CD14-positive monocyte (primary cell): ENCODE results near the gene PHF10. TPM values are rescaled to one million over a fixed set of nuclear protein-coding genes. Genes with fewer than 3 reads are reported as not detected.
A peak's percentile ranks its signal among the peaks of the same experiment; 100 is the strongest.

Experiments used
- DNase-seq, 3 donors: peaks; one replicate each; pipeline ENCODE4 v3.0.0-alpha.2; 2011 to 2022
- H2AFZ ChIP-seq: 2 replicates; pipeline ENCODE4 v1.6.0; 2012; ENCODE audit warnings: mild to moderate bottlenecking, low read depth, low read length, inconsistent platforms; ENCODE audit not compliant: insufficient read depth, poor library complexity, severe bottlenecking
- H3K27ac ChIP-seq, 2 donors: 1 replicate in 1 of 2; 2 replicates in 1 of 2; pipeline ENCODE4 v1.5.1; 2012 to 2013; ENCODE audit warnings: low read length in 2 of 2, control low read depth in 1 of 2, inconsistent platforms in 1 of 2, low read depth in 1 of 2, mild to moderate bottlenecking in 1 of 2
- H3K27me3 ChIP-seq, 2 donors: one replicate each; pipeline versions ENCODE4 v1.6.0 to v1.6.1; 2011 to 2013; ENCODE audit warnings: low read length in 2 of 2; ENCODE audit not compliant: control insufficient read depth in 2 of 2, insufficient read depth in 2 of 2
- H3K36me3 ChIP-seq, 2 donors: replicated peaks in 1 of 2; 1 replicate in 1 of 2; 2 replicates in 1 of 2; pipeline versions ENCODE4 v1.5.1 to v1.6.1; 2012 to 2013; ENCODE audit warnings: low read length in 2 of 2, control low read depth in 1 of 2, inconsistent platforms in 1 of 2, mild to moderate bottlenecking in 1 of 2; ENCODE audit not compliant: insufficient read depth in 2 of 2, control insufficient read depth in 1 of 2
- H3K4me1 ChIP-seq, 2 donors: 1 replicate in 1 of 2; 2 replicates in 1 of 2; pipeline versions ENCODE4 v1.5.1 to v1.6.1; 2012 to 2013; ENCODE audit warnings: low read length in 2 of 2, control low read depth in 1 of 2, inconsistent platforms in 1 of 2, mild to moderate bottlenecking in 1 of 2, moderate library complexity in 1 of 2; ENCODE audit not compliant: insufficient read depth in 2 of 2, control insufficient read depth in 1 of 2
- H3K4me2 ChIP-seq: replicated peaks from 2 replicates; pipeline ENCODE3; 2012; ENCODE audit warnings: low read length, moderate library complexity, mild to moderate bottlenecking; ENCODE audit not compliant: poor library complexity, severe bottlenecking; ENCODE audit errors: extremely low read depth
- H3K4me3 ChIP-seq, 3 experiments: fragments of 200-600 bp in 1 of 3; sonication (generic) in 1 of 3; replicated peaks in 1 of 3; 1 replicate in 2 of 3; 2 replicates in 1 of 3; pipeline ENCODE4 v1.5.1; 2011 to 2013; ENCODE audit warnings: low read length in 3 of 3, mild to moderate bottlenecking in 3 of 3, control low read depth in 2 of 3, low read depth in 2 of 3, inconsistent platforms in 1 of 3, moderate library complexity in 1 of 3
- H3K79me2 ChIP-seq: 2 replicates; pipeline ENCODE4 v1.6.0; 2012; ENCODE audit warnings: mild to moderate bottlenecking, control low read depth, inconsistent platforms, low read length, moderate library complexity; ENCODE audit not compliant: insufficient read depth
- H3K9ac ChIP-seq: 2 replicates; pipeline ENCODE4 v1.6.0; 2017; ENCODE audit warnings: low read length, mild to moderate bottlenecking; ENCODE audit not compliant: insufficient read depth, poor library complexity, severe bottlenecking
- H3K9me3 ChIP-seq, 2 donors: replicated peaks in 1 of 2; 1 replicate in 1 of 2; 2 replicates in 1 of 2; pipeline versions ENCODE4 v1.5.1 to v1.6.1; 2012 to 2013; ENCODE audit warnings: low read length in 2 of 2, control low read depth in 1 of 2; ENCODE audit not compliant: control insufficient read depth in 1 of 2, insufficient read depth in 1 of 2
- H4K20me1 ChIP-seq: 2 replicates; pipeline ENCODE4 v1.6.0; 2012; ENCODE audit warnings: mild to moderate bottlenecking, low read length, control low read depth, moderate library complexity; ENCODE audit not compliant: insufficient read depth
- H3K27ac Mint-ChIP-seq, 7 donors: one replicate each; pipeline ENCODE4 v1.8.0; 2020; ENCODE audit warnings: mild to moderate bottlenecking in 7 of 7, mixed read lengths in 7 of 7, moderate library complexity in 6 of 7, inconsistent platforms in 2 of 7
- H3K27me3 Mint-ChIP-seq, 3 donors: one replicate each; pipeline ENCODE4 v1.8.0; 2021 to 2022; ENCODE audit warnings: low read depth in 3 of 3, mild to moderate bottlenecking in 3 of 3, mixed read lengths in 3 of 3, moderate library complexity in 3 of 3, inconsistent platforms in 1 of 3
- H3K36me3 Mint-ChIP-seq, 2 donors: one replicate each; pipeline ENCODE4 v1.8.0; 2020; ENCODE audit warnings: mixed read lengths in 2 of 2, inconsistent platforms in 1 of 2, mild to moderate bottlenecking in 1 of 2
- H3K4me1 Mint-ChIP-seq: one replicate; pipeline ENCODE4 v1.8.0; 2020; ENCODE audit warnings: mild to moderate bottlenecking, mixed read lengths
- H3K4me3 Mint-ChIP-seq, 2 donors: one replicate each; pipeline ENCODE4 v1.8.0; 2020; ENCODE audit warnings: mild to moderate bottlenecking in 2 of 2, mixed read lengths in 2 of 2, moderate library complexity in 1 of 2
- H3K9me3 Mint-ChIP-seq, 7 donors: one replicate each; pipeline ENCODE4 v1.8.0; 2020 to 2022; ENCODE audit warnings: mixed read lengths in 7 of 7, mild to moderate bottlenecking in 6 of 7, moderate library complexity in 6 of 7, inconsistent platforms in 2 of 7
- CTCF ChIP-seq: fragments of 200-600 bp; IDR thresholded peaks from one replicate; pipeline ENCODE4 v1.8.0; 2022; ENCODE audit warnings: antibody characterized with exemption, mild to moderate bottlenecking
- WGBS: methylation state at CpG from one replicate; pipeline ENCODE4 v1.1.5; 2013; ENCODE audit warnings: missing lambda C conversion rate; ENCODE audit not compliant: insufficient coverage; 5-methylcytosine and 5-hydroxymethylcytosine counted together
- intact Hi-C, 2 donors: fragments of 100-400 bp; cut with micrococcal nuclease; formaldehyde crosslinking; loops; one replicate each; pipeline versions ENCODE4 v1.15.0 to v1.15.1; 2023
- polyA plus RNA-seq, 3 donors: library from polyadenylated mRNA; depleted of rRNA in 1 of 3; unstranded in 2 of 3; stranded (reverse) in 1 of 3; fragments of 300-500 nt in 2 of 3; fragments of >200 nt in 1 of 3; fragmentation: Illumina TruSeq in 2 of 3; gene quantifications; 1 replicate in 2 of 3; 2 replicates in 1 of 3; pipeline ENCODE4 v1.2.3, GENCODE V29; 2012 to 2021

PHF10 gene
- polyA plus RNA-seq, 3 donors: 7.3 to 31.0 (median 8.1) TPM

GRCh38 chr6:169701311-169701953, 22.9 kb downstream of the PHF10 start:
- H3K27ac ChIP-seq: peak overlapping the region; percentile 83 to 94
- H3K9me3 Mint-ChIP-seq: peaks cover 4 to 13% (median 6%) of the 10 kb centered on the region in 7 donors
- peak overlapping the region; percentile 69 to 92 (median 87) for H3K27ac Mint-ChIP-seq
- 0% methylated on average over 53 of the region's 54 CpGs for WGBS
- H3K27me3 ChIP-seq: no peaks in the 10 kb centered on the region
- H3K4me1 Mint-ChIP-seq: peaks cover 42% of the 10 kb centered on the region
- H2AFZ ChIP-seq: peak overlapping the region; percentile 98
- H3K4me2 ChIP-seq: peak overlapping the region; percentile 95
- DNase-seq: no peak
- H3K4me3 Mint-ChIP-seq: peak overlapping the region; percentile 92 to 94
- peaks cover 10 to 11% of the 10 kb centered on the region in 2 donors for H3K36me3 Mint-ChIP-seq
- peaks cover 13% of the 10 kb centered on the region for H4K20me1 ChIP-seq
- no peak for TF ChIP-seq CTCF
- peak overlapping the region; percentile 63 to 95 (median 84) for H3K4me3 ChIP-seq
- H3K4me1 ChIP-seq: peaks cover 32 to 43% of the 10 kb centered on the region in 2 donors
- H3K9me3 ChIP-seq: peaks cover 0 to 12% of the 10 kb centered on the region in 2 donors
- H3K36me3 ChIP-seq: peaks cover 0 to 16% of the 10 kb centered on the region in 2 donors
- H3K9ac ChIP-seq: peak overlapping the region; percentile 96
- H3K79me2 ChIP-seq: peaks cover 36% of the 10 kb centered on the region
- intact Hi-C loops: loop anchor here (5.0 to 10.0 kb wide), 4 partner anchors 51 to 851 kb away; partner anchors contain the start of genes PSMB1 (in 2 of the 2), TBP (in 2 of the 2), DYNLT2 (in 1 of the 2) and ERMARD (in 1 of the 2)
- no peaks in the 10 kb centered on the region for H3K27me3 Mint-ChIP-seq

- intact Hi-C loops: loop anchor here (5.0 to 10.0 kb wide), 4 partner anchors 52 to 852 kb away; partner anchors contain the start of genes PSMB1 (in 2 of the 2), TBP (in 2 of the 2), DYNLT2 (in 1 of the 2) and ERMARD (in 1 of the 2)
Observed at GRCh38 chr6:169700296-169700695, 24.0 kb downstream of the PHF10 start.

More at GRCh38 chr6:169700296-169700695, 24.0 kb downstream of the PHF10 start:
- Mint-ChIP-seq H3K36me3 (peaks cover 10 to 11% of the 10 kb centered on the region in 2 donors), H3K4me1 (peaks cover 35% of the 10 kb centered on the region), H3K27me3 (no peaks in the 10 kb centered on the region), H3K4me3 (peak overlapping the region in 1 of 2 donors; percentile 53), H3K27ac (peak overlapping the region in 3 of 7 donors; percentile 20 to 72 (median 51)), H3K9me3 (peaks cover 9 to 23% (median 15%) of the 10 kb centered on the region in 7 donors)
- Histone ChIP-seq H3K9ac (no peak overlapping the region), H4K20me1 (peaks cover 12% of the 10 kb centered on the region), H3K27me3 (no peaks in the 10 kb centered on the region), H3K79me2 (peaks cover 32% of the 10 kb centered on the region), H3K36me3 (peaks cover 0 to 5% of the 10 kb centered on the region in 2 donors), H2AFZ (peak overlapping the region; percentile 44), H3K4me2 (peak overlapping the region; percentile 95), H3K27ac (peak overlapping the region in 1 of 2 donors; percentile 16), H3K4me3 (peak overlapping the region in 1 of 3 experiments; percentile 32), H3K4me1 (peaks cover 32 to 43% of the 10 kb centered on the region in 2 donors), H3K9me3 (peaks cover 0 to 22% of the 10 kb centered on the region in 2 donors)
- 27% methylated on average over 3 of the region's 5 CpGs for WGBS
- no peak for TF ChIP-seq CTCF
- DNase-seq: peak in 2 of 3 donors; percentile 11 to 15
